ENCODE data around the gene MARCHF7. TPM values are rescaled to one million over a fixed set of nuclear protein-coding genes. Genes with fewer than 3 reads are reported as not detected.

The MARCHF7 gene
- total and polyA plus RNA-seq, 2 of the 8 experiments (the other 6 are each of a cell fraction or from before 2014, with no cell fraction given) = 18.3 to 116 TPM

GRCh38 chr2:159712143-159712928, at the start of gene MARCHF7 (continued):
- TF ChIP-seq ATF3 (IDR thresholded peaks at IDR 0.05; ENCODE audit: insufficient read depth, low read depth, low read length) = no peak
- TF ChIP-seq SIN3A (conservative IDR thresholded peaks at IDR 0.05 in 1 of 2, IDR thresholded peaks at IDR 0.05 in 1 of 2; ENCODE audit: low read depth in 1 of 2, low read length in 2 of 2) = peak in 1 of 2 experiments; percentile 75; a peak in 2 of 4 replicates
- TF ChIP-seq KDM4A (IDR thresholded peaks at IDR 0.05; ENCODE audit: low read depth, low read length, severe bottlenecking) = peak; percentile 98
- TF ChIP-seq JUND (IDR thresholded peaks at IDR 0.05; ENCODE audit: low read length) = no peak
- no peak; the same call in 1 of the 2 replicates for TF ChIP-seq CHD1 (IDR thresholded peaks at IDR 0.05; ENCODE audit: low read depth, low read length)
- peak; percentile 98 for TF ChIP-seq POLR2AphosphoS5 (IDR thresholded peaks at IDR 0.05; ENCODE audit: low read depth, low read length)
- no peak for TF ChIP-seq MAFK (IDR thresholded peaks at IDR 0.05; ENCODE audit: low read depth, low read length)
- TF ChIP-seq HDAC6 (IDR thresholded peaks at IDR 0.05; ENCODE audit: low read depth, low read length) = no peak
- TF ChIP-seq FOSL1 (IDR thresholded peaks at IDR 0.05; ENCODE audit: insufficient read depth, low read depth, low read length) = no peak

Measured in H1 (cell line).